Colon (tissue), 2 donors: ENCODE results near the gene DBX1.
"Not testable (repeated sequence)": the region's sequence is repeated elsewhere in the genome, so short reads cannot be mapped to it uniquely, and the experiment has no call there.

Source experiments
- FAIRE-seq: peaks from 2 replicates; lab custom pipeline; 2012; peaks lifted over from hg19 to GRCh38; lab: Jason Lieb, UNC
- donor health status: control.
- donor health status: control.

Gene DBX1, protein sequence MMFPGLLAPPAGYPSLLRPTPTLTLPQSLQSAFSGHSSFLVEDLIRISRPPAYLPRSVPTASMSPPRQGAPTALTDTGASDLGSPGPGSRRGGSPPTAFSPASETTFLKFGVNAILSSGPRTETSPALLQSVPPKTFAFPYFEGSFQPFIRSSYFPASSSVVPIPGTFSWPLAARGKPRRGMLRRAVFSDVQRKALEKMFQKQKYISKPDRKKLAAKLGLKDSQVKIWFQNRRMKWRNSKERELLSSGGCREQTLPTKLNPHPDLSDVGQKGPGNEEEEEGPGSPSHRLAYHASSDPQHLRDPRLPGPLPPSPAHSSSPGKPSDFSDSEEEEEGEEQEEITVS

GRCh38 chr11:20160425-20161229, at the start of gene DBX1:
Gene DBX1, minus strand, starts transcription at chr11:20160475. Its CDS starts 151 bp downstream, at chr11:20160324.
- FAIRE-seq, result no peak

DNA sequence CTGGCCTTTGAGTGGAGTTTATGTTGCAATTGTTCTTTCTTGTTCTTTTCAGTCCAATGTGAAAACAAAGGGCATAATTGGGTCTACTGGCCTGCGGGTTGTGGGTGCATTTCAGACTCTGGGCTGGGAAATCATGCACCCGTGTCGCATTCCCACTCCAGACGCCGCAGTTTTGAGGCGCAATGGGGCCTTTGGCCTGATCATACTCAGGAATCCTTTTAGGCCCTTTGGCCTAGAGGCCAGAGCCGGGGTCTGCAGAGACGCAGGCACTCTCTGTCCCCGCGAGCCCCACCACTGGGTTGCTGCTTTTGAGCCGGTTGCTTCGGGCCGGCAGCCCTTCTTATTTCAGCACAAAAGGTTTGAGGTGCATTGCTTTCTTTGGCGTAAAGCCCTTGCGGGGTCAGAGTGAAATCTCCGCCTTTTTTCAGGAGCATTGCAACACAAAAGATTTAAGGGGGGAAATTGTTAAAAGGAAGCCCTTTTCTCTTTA, 48.4 kb upstream of the DBX1 start:
- no peak for FAIRE-seq

DNA sequence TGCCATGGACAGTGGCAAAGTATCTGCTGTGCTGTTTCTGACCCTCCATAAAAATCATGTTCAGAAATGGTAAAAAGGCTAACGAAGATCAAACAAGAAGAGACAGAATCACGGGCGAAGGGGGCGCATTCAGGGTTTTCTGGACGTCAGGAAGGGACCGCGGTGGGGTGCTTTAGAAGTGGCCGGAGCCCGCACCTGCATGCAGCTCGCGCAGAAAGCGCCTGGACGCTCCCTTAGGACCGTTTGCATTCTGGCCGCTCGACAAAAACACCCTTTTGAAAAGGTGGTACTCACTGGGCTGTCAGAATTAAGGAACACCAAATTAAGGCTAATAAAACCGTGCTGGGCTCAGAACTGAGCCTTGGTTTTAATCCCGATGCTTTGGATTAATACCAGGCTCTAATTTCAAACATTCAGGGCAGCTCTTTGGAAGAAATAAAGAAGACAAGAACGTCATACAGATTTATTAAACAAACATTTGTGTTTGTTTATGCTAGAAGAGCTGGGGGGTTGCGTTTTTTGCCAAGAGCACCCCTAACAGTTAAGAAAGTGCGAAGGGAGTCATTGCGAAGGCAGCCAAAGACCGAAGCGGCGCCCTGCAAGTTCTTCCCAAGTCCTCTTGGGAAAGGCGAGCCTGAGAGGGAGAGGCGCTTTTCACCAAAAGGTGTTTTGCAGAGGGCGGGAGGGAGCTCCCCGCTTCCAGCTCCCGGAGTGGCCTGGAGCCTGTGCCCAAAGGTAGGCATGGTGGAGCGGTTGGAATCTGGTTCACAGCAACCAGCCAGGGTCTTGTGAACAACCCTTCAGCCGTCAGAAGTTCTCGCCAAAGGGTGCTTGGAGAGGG, 47.7 kb upstream of the DBX1 start:
- no peak for FAIRE-seq

DNA sequence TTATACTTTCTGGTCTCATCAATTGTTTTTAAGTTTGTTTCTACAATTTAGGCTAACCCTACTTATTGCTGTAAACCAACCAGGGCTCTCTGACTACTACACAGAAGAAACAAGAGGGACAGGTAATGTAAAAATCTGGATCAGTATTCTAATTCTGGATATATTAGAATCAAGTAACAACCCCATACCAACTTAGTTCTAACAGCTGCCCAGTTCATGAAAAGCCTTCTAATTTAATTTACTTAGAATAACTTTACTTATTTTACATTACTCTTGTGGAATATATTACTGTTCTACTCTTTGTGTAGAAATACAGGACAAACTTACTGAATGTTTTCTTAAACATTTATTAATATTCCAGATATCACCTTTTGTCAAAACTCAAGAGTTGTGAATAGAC, 45.5 kb upstream of the DBX1 start:
- FAIRE-seq, result no peak

DNA sequence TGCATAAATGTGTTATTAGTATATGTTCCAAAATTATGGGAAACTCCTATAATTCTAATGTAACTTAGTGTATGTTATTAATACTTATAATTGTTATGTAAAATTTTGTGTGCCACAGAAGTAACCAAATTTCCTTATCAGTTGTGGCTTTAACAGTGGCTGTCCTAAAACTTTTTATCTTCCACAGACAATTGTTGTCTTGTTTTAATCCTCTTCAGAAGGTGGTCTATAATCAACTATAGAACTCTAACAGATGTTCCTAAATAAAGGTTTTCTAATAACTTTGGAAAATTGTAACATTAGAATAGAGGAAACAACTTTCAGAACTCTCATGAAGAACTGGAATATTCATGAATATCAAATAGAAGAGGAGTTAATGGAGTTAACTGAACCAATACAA, 44.4 kb upstream of the DBX1 start:
- FAIRE-seq, result no peak

- no peak for FAIRE-seq
Measured at GRCh38 chr11:20203831-20204230, 43.6 kb upstream of the DBX1 start.

DNA sequence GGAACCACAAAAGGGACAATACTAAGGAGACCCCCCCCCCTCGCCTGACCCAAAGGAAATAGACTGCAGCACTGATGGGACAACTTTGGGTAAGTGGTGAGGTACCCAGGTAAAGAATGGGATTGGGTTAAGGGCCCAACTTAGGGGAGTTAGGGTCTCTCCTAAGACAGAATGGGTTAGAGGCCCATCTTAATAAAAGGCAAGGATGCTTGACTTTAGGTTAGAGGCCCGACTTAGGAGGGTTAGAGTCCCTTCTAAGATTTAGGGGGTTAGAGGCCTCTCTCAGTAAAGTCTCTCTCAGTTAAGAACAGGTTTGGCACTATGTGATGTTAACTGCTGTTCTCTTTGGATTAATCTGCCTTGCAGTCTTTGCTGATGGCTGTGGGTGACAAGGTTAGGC, 41.0 kb upstream of the DBX1 start:
- no peak for FAIRE-seq

GRCh38 chr11:20200331-20200955, 40.2 kb upstream of the DBX1 start:
- FAIRE-seq, result not testable (repeated sequence)

GRCh38 chr11:20197881-20198280, 37.6 kb upstream of the DBX1 start:
- FAIRE-seq, result no peak

DNA sequence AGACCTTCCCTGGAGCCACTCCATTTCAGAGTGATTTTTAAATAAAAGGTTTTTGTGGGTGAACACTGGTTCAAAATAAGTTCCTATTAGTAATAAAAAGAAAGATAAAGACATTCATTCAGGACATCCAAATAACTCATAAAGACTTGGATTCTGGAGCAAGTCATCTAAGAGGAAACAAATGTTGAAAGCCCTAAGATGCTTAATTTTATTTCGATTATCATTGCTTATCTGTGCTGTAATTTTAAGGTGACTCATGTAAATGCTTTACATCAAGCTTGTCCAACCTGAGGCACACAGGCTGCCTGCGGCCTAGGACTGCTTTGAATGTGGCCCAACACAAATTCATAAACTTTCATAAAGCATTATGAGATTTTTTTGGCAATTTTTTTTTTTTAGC, 34.2 kb upstream of the DBX1 start:
- no peak for FAIRE-seq

GRCh38 chr11:20193307-20193706, 33.0 kb upstream of the DBX1 start:
- no peak for FAIRE-seq

GRCh38 chr11:20192641-20193040, 32.4 kb upstream of the DBX1 start:
- no peak for FAIRE-seq

- no peak for FAIRE-seq
Measured at GRCh38 chr11:20192151-20192550, 31.9 kb upstream of the DBX1 start.

GRCh38 chr11:20178976-20179375, 18.7 kb upstream of the DBX1 start:
- FAIRE-seq, result no peak

GRCh38 chr11:20177136-20177535, 16.9 kb upstream of the DBX1 start:
- no peak for FAIRE-seq

DNA sequence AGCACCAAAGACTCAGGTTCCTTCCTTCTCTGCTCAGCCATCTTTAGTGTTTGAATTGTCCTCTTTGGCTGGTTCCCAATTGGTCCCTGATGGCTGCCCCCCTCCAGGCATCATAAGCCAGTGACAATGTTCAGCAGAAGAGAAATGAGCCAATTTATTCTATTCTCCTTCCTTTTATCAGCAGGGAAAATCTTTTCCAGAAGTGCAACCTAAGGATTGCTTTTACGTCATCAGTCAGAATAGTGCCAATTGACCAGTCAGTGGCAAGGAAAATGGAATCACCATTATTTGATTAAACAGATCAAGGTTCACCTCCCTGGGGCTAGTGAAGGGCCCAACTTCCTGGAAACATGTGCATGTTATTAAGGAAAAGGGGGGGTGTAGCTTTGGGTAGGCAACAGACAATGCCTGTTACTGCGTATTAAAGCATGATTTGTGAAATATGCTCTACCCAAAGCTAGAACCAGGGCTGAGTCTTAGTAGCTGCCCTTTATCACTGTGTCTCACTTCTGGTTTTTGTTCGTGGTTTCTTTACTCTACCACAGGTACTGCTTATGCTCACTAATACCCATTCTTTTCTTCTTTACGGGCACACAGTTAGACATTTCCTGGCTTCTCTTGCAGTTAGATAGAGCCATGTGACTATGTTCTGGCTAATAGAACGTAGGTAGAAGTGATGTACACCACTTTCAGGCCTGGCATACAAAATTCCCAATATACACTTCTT, 12.6 kb upstream of the DBX1 start:
- FAIRE-seq, result no peak

DNA sequence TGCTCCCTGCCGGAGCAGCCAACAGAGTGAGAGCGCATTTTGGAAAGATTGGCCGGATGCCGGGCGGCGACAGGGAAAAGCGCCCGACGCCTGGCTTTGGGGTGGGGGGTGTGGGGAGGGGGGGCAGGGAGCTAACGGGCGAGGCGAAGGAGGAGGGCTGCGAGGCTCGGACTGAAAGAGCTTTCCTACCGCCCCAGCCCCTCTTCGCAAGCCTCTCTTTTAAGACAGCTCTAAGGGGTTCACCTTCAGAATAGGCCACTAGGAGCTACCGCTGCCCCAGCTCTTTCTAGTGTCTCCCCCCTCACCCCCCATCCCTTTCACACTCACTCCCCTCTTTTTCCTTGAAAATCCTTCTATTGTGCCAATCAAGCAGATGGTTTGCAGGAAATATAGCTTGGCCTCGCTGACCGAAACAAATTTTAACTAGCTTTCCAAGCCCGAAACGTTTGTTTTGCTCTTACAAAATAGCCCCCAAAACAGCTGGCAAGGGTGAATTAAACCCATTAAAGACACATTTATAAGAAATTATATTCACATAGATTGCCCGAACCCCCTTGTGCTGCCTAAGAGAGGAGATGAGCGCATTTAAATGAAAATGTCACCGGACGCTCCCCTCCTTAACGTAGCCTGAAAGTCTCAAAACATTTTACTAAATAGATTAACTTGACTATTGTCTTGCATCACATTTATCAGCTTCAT, 3.7 kb upstream of the DBX1 start:
- FAIRE-seq, result no peak

GRCh38 chr11:20162824-20163782, 2.8 kb upstream of the DBX1 start:
- FAIRE-seq, result no peak

DNA sequence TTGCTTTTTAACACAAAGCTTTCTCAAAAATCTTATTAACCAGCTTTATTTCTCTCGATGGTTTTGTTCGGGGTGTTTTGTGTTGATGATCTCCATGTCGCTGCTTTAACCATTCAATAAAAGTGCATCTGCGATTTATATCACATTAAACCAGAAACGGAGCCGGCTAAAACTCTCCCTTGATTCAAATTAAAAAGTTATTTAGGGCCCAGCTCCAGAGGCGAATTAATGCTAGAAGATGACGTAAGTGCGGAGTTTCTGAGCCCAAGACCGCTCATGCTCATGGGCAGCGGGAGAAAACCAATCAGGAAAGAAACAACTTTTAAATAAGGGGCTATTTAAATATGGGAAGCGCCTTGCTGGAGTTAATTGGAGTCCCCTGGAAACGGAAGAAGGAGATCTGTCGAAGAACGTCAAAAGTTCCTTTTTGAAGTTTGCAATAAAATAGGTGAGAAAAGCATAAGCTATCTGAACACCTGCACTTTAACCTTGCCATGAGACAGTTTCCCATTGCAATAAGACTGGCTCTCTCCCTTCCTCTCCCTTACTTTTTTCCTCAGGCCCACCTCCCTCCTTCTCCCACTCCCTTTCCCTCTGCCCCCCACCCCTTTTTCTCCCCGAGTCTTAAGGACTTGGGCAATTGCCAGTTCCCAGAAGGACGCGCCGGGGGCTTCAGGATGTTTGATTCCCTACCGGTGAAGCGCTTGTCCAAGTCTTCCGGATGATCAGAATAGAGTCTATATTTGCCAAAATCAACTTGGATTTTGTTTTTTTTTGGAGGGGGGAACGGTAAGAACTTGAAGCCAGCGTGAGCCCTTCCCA, 1.9 kb upstream of the DBX1 start:
- no peak for FAIRE-seq
